GM12878 (cell line): ENCODE results near the gene CREB5. TPM values are rescaled to one million over a fixed set of nuclear protein-coding genes. Genes with fewer than 3 reads are reported as not detected.

ENCODE experiments used
- BHLHE40 ChIP-seq, 2 experiments: fragments of 450-650 bp in 1 of 2; IDR thresholded peaks; 2 replicates each; pipeline ENCODE4 v1.6.1; 2011 to 2017; ENCODE audit warnings: low read depth in 2 of 2, borderline replicate concordance in 1 of 2, improper control_type of control experiment in 1 of 2, low read length in 1 of 2, mild to moderate bottlenecking in 1 of 2
- BRCA1 ChIP-seq: IDR thresholded peaks from 2 replicates; pipeline ENCODE4 v1.6.1; 2011; ENCODE audit warnings: low read depth, low read length, improper control_type of control experiment
- CEBPB ChIP-seq, 2 experiments: fragments of 150-350 bp in 1 of 2; IDR thresholded peaks; 2 replicates each; pipeline ENCODE4 v1.6.1; 2012 to 2014; ENCODE audit warnings: low read depth in 2 of 2, low read length in 2 of 2, borderline replicate concordance in 1 of 2, inconsistent platforms in 1 of 2
- EP300 ChIP-seq, 2 experiments: fragments of 150-350 bp in 1 of 2; IDR thresholded peaks; 2 replicates each; pipeline ENCODE4 v1.6.1; 2011 to 2012; ENCODE audit warnings: low read depth in 2 of 2, low read length in 2 of 2, borderline replicate concordance in 1 of 2, improper control_type of control experiment in 1 of 2, inconsistent platforms in 1 of 2; ENCODE audit not compliant: control insufficient read depth in 1 of 2
- ESRRA ChIP-seq: IDR thresholded peaks from 2 replicates; pipeline ENCODE4 v1.6.1; 2012; ENCODE audit warnings: mild to moderate bottlenecking, low read length, improper control_type of control experiment
- FOS ChIP-seq: IDR thresholded peaks from 3 replicates; pipeline ENCODE4 v1.6.1; 2011; ENCODE audit warnings: borderline replicate concordance; ENCODE audit not compliant: insufficient read length; ENCODE audit errors: extremely low read depth
- GABPA ChIP-seq: IDR thresholded peaks from 2 replicates; pipeline ENCODE4 v1.6.1; 2014; ENCODE audit warnings: antibody characterized with exemption, low read depth, mild to moderate bottlenecking, inconsistent platforms
- HCFC1 ChIP-seq: fragments of 150-350 bp; IDR thresholded peaks from 2 replicates; pipeline ENCODE4 v1.6.1; 2014; ENCODE audit warnings: low read length
- IKZF1 ChIP-seq: fragments of 450-650 bp; conservative IDR thresholded peaks from 2 replicates; pipeline ENCODE4 v1.6.1; 2017; ENCODE audit warnings: antibody characterized with exemption, mild to moderate bottlenecking
- IKZF2 ChIP-seq, 2 experiments: fragments of 450-650 bp; IDR thresholded peaks; 2 replicates each; pipeline ENCODE4 v1.6.1; 2017; ENCODE audit warnings: mild to moderate bottlenecking in 2 of 2, moderate library complexity in 2 of 2
- KDM1A ChIP-seq: fragments of 200-600 bp; sonication (generic); IDR thresholded peaks from 2 replicates; pipeline ENCODE4 v1.6.1; 2016; ENCODE audit warnings: borderline replicate concordance
- NR2C2 ChIP-seq: IDR thresholded peaks from 2 replicates; pipeline ENCODE4 v1.6.1; 2011; ENCODE audit warnings: borderline replicate concordance, low read depth; ENCODE audit not compliant: control insufficient read depth, insufficient read length
- RAD21 ChIP-seq: IDR thresholded peaks from 2 replicates; pipeline ENCODE4 v1.6.1; 2011; ENCODE audit warnings: mild to moderate bottlenecking, low read depth, low read length, moderate library complexity; ENCODE audit not compliant: insufficient read depth
- RUNX3 ChIP-seq: IDR thresholded peaks from 2 replicates; pipeline ENCODE4 v1.6.1; 2012; ENCODE audit warnings: low read length, inconsistent platforms
- SMC3 ChIP-seq: IDR thresholded peaks from 2 replicates; pipeline ENCODE4 v1.6.1; 2011; ENCODE audit warnings: low read length, improper control_type of control experiment, borderline replicate concordance
- SREBF1 ChIP-seq: IDR thresholded peaks from 2 replicates; pipeline ENCODE4 v1.6.1; 2012; ENCODE audit warnings: mild to moderate bottlenecking, low read length
- SRF ChIP-seq, 2 experiments: IDR thresholded peaks; 2 replicates each; pipeline ENCODE4 v1.6.1; 2011; ENCODE audit warnings: low read depth in 2 of 2, low read length in 2 of 2, mild to moderate bottlenecking in 1 of 2, moderate library complexity in 1 of 2
- STAT1 ChIP-seq: fragments of 450-650 bp; conservative IDR thresholded peaks from 2 replicates; pipeline ENCODE4 v1.6.1; 2014; ENCODE audit warnings: antibody characterized with exemption, mild to moderate bottlenecking
- SUPT20H ChIP-seq: IDR thresholded peaks from 2 replicates; pipeline ENCODE4 v1.6.1; 2011; ENCODE audit warnings: low read depth, mild to moderate bottlenecking, low read length, moderate library complexity, borderline replicate concordance; ENCODE audit not compliant: control insufficient read depth
- TAF1 ChIP-seq: IDR thresholded peaks from 2 replicates; pipeline ENCODE4 v1.6.1; 2011; ENCODE audit warnings: mild to moderate bottlenecking, low read depth, low read length, borderline replicate concordance
- ZNF274 ChIP-seq: IDR thresholded peaks from one replicate; pipeline ENCODE4 v1.8.0; 2011; ENCODE audit not compliant: insufficient read length, insufficient read depth
- ZNF384 ChIP-seq: IDR thresholded peaks from 2 replicates; pipeline ENCODE4 v1.6.1; 2012; ENCODE audit warnings: low read depth, mild to moderate bottlenecking, low read length, improper control_type of control experiment, borderline replicate concordance
- polyA plus RNA-seq, 11 experiments: library from polyadenylated mRNA; depleted of rRNA in 4 of 11; unstranded in 6 of 11; stranded (reverse) in 5 of 11; fragments of >200 nt; fragmentation: Nextera tagmentation in 4 of 11; fragmentation: Illumina TruSeq in 1 of 11; extraction: Ambion mirVana in 4 of 11; extraction: Trizol in 1 of 11; gene quantifications; 1 replicate in 1 of 11; 2 replicates in 10 of 11; pipeline versions ENCODE4 v1.2.1 to v1.2.3, GENCODE V29; 2011 to 2016; ENCODE audit warnings: inconsistent platforms in 2 of 11, missing spikeins in 2 of 11, low read depth in 1 of 11
- total RNA-seq, 4 experiments: library from RNA; depleted of rRNA in 3 of 4; stranded (reverse); fragments of >200 nt in 3 of 4; fragmentation: Illumina TruSeq in 1 of 4; extraction: Trizol in 1 of 4; gene quantifications; 2 replicates each; pipeline versions ENCODE4 v1.2.1 to v1.2.3, GENCODE V29; 2013 to 2021
- TF ChIP-seq, protein P1 (sequence below): fragments of 450-650 bp; IDR thresholded peaks from 2 replicates; pipeline ENCODE4 v1.6.1; 2016; ENCODE audit warnings: mild to moderate bottlenecking
- TF ChIP-seq, protein P2 (sequence below): IDR thresholded peaks from 2 replicates; pipeline ENCODE4 v1.6.1; 2011; ENCODE audit warnings: mild to moderate bottlenecking, low read depth, low read length, moderate library complexity; ENCODE audit not compliant: insufficient replicate concordance
- TF ChIP-seq, protein P3 (sequence below): IDR thresholded peaks from 2 replicates; pipeline ENCODE4 v1.6.1; 2011; ENCODE audit warnings: low read depth, low read length, improper control_type of control experiment, borderline replicate concordance
- TF ChIP-seq, protein P4 (sequence below): fragments of 150-350 bp; IDR thresholded peaks from 2 replicates; pipeline ENCODE4 v1.6.1; 2014; ENCODE audit warnings: mild to moderate bottlenecking, low read depth, low read length

Gene CREB5
- total and polyA plus RNA-seq, 10 of the 15 experiments (the other 5 are each of a cell fraction or from before 2014, with no cell fraction given) = 12.9 to 74.1 (median 53.0) TPM

DNA sequence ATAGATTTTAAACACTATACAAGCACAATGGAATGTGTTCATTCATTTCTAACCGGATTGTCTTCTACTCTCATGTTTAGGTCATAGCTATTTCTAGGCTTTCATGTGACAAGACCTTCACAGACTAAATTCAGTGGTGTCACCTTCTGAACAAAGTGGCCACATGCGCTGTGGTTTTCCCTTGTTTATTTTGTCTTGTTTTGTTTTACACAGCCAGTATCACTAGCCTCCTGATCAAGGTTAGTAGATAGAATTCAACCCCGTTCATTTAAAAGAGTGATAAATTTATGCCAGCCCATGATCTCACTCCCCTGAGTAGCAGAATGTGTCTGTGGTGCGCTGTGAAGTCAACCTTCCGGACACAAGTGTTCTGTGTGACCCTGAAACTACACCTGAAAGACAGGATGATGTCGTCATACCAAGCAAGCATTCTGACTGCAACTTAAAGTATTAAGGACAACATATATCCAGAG, 209.1 kb downstream of the CREB5 start (continued):
- TF ChIP-seq IKZF1 = peak; percentile 67; the same call in 1 of the 2 replicates
- TF ChIP-seq RAD21 = 0 out of 2 replicates have a peak, but pooled peaks have one; percentile 19
- no peak for TF ChIP-seq ZNF274
- TF ChIP-seq KDM1A = no peak
- peak; percentile 79 to 82 for TF ChIP-seq BHLHE40 (IDR thresholded peaks at IDR 0.05; ENCODE audit: borderline replicate concordance in 1 of 2, low read depth in 2 of 2, low read length in 1 of 2)
- no peak for TF ChIP-seq HCFC1
- TF ChIP-seq ZNF384 = no peak
- no peak for TF ChIP-seq FOS
- no peak for TF ChIP-seq TAF1
- TF ChIP-seq, protein P1, sequence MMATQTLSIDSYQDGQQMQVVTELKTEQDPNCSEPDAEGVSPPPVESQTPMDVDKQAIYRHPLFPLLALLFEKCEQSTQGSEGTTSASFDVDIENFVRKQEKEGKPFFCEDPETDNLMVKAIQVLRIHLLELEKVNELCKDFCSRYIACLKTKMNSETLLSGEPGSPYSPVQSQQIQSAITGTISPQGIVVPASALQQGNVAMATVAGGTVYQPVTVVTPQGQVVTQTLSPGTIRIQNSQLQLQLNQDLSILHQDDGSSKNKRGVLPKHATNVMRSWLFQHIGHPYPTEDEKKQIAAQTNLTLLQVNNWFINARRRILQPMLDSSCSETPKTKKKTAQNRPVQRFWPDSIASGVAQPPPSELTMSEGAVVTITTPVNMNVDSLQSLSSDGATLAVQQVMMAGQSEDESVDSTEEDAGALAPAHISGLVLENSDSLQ = no peak; the same call in 1 of the 2 replicates
- peak; percentile 74; the same call in 1 of the 2 replicates for TF ChIP-seq ESRRA
- peak in 1 of 2 experiments; percentile 96; a peak in 1 of 4 replicates for TF ChIP-seq CEBPB (IDR thresholded peaks at IDR 0.05; ENCODE audit: borderline replicate concordance in 1 of 2, low read depth in 2 of 2, low read length in 2 of 2)
- TF ChIP-seq RUNX3 = peak; percentile 99
- peak; percentile 90 for TF ChIP-seq IKZF2 (IDR thresholded peaks at IDR 0.05)
- TF ChIP-seq SRF (IDR thresholded peaks at IDR 0.05; ENCODE audit: low read depth in 2 of 2, low read length in 2 of 2) = no peak
- TF ChIP-seq BRCA1 = no peak
- no peak for TF ChIP-seq SUPT20H
- TF ChIP-seq, protein P2, sequence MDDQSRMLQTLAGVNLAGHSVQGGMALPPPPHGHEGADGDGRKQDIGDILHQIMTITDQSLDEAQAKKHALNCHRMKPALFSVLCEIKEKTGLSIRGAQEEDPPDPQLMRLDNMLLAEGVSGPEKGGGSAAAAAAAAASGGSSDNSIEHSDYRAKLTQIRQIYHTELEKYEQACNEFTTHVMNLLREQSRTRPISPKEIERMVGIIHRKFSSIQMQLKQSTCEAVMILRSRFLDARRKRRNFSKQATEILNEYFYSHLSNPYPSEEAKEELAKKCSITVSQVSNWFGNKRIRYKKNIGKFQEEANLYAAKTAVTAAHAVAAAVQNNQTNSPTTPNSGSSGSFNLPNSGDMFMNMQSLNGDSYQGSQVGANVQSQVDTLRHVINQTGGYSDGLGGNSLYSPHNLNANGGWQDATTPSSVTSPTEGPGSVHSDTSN = no peak
- no peak for TF ChIP-seq NR2C2
- peak; percentile 15; the same call in 1 of the 2 replicates for TF ChIP-seq SREBF1
- TF ChIP-seq, protein P3, sequence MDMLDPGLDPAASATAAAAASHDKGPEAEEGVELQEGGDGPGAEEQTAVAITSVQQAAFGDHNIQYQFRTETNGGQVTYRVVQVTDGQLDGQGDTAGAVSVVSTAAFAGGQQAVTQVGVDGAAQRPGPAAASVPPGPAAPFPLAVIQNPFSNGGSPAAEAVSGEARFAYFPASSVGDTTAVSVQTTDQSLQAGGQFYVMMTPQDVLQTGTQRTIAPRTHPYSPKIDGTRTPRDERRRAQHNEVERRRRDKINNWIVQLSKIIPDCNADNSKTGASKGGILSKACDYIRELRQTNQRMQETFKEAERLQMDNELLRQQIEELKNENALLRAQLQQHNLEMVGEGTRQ = no peak; the same call in 1 of the 2 replicates
- peak; percentile 76 to 90; a peak in 3 of 4 replicates for TF ChIP-seq EP300 (IDR thresholded peaks at IDR 0.05; ENCODE audit: borderline replicate concordance in 1 of 2, control insufficient read depth in 1 of 2, low read depth in 2 of 2, low read length in 2 of 2)
- TF ChIP-seq STAT1 = no peak
- peak; percentile 17; the same call in 1 of the 2 replicates for TF ChIP-seq SMC3
- TF ChIP-seq GABPA = peak; percentile 61; the same call in 1 of the 2 replicates
- TF ChIP-seq, protein P4, sequence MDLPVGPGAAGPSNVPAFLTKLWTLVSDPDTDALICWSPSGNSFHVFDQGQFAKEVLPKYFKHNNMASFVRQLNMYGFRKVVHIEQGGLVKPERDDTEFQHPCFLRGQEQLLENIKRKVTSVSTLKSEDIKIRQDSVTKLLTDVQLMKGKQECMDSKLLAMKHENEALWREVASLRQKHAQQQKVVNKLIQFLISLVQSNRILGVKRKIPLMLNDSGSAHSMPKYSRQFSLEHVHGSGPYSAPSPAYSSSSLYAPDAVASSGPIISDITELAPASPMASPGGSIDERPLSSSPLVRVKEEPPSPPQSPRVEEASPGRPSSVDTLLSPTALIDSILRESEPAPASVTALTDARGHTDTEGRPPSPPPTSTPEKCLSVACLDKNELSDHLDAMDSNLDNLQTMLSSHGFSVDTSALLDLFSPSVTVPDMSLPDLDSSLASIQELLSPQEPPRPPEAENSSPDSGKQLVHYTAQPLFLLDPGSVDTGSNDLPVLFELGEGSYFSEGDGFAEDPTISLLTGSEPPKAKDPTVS = no peak
